Posterior vena cava (tissue), 2 donors: ENCODE results near the gene BCL11B. TPM values are rescaled to one million over a fixed set of nuclear protein-coding genes. Genes with fewer than 3 reads are reported as not detected.

ENCODE experiments used
- DNase-seq: peaks from one replicate; pipeline ENCODE4 v3.0.0-alpha.2; 2020; ENCODE audit warnings: low spot score
- intact Hi-C, 2 donors: fragments of 100-400 bp; cut with DNase I; formaldehyde crosslinking; loops; one replicate each; pipeline versions ENCODE4 v1.14.1 to v1.14.2; 2022 to 2023
- total RNA-seq, 2 donors: library from RNA; stranded (reverse); fragmentation: NEBNext Ultra II Directional; extraction: Animal tissue kit (Norgen Biotek cat#: 25700); gene quantifications; one replicate each; pipeline ENCODE4 v1.2.1, GENCODE V29; 2021
- donor health status: DM: yes; HTN: yes; CAD: no.
- donor health status: DM: yes; HTN: yes; CAD: no.

Gene BCL11B
- total RNA-seq, 2 donors from 2014 or later: 0.43 to 1.5 TPM

- DNase-seq: no peak
- intact Hi-C loops: no loop called here
Measured at GRCh38 chr14:99271221-99271941, 616 bp downstream of the BCL11B start.

DNA sequence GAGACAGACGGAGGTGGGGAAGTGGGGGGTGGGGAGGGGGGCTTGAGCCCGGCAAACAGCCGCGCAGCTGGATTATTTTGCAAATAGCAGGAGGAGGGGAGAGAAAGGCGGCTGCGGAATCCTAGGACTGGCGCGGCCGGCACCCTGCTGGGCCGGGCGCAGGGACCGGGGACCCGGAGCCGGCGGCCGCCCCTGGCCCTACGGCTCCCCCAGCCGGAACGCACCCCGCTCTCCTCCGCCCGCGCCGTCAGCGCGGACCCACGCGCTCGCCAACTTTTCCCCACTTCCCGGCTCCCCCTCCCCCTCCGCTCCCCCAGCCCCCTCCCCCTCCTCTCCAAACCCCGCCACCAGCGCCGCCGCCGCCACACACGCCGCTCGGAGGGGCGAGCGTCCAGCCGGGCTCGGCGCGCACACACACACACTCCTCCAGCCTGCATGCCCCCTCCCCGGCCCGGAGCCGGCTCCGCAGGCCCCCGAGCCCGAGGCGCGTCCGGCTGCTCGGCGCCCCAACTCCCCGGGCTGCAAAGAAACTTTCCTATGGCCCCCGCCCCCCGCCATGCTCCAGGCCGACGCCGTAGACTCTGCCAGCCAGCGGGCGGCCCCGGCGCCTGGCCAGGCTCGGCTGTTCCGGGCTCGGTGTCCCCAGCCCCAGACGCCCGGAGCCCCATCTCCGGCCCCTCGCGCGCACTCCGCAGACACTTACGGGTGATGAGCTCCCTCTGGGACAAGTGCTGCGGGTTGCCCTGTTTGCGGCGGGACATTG, 1.4 kb downstream of the BCL11B start:
- intact Hi-C loops: no loop called here
- DNase-seq: peak; percentile 76

DNA sequence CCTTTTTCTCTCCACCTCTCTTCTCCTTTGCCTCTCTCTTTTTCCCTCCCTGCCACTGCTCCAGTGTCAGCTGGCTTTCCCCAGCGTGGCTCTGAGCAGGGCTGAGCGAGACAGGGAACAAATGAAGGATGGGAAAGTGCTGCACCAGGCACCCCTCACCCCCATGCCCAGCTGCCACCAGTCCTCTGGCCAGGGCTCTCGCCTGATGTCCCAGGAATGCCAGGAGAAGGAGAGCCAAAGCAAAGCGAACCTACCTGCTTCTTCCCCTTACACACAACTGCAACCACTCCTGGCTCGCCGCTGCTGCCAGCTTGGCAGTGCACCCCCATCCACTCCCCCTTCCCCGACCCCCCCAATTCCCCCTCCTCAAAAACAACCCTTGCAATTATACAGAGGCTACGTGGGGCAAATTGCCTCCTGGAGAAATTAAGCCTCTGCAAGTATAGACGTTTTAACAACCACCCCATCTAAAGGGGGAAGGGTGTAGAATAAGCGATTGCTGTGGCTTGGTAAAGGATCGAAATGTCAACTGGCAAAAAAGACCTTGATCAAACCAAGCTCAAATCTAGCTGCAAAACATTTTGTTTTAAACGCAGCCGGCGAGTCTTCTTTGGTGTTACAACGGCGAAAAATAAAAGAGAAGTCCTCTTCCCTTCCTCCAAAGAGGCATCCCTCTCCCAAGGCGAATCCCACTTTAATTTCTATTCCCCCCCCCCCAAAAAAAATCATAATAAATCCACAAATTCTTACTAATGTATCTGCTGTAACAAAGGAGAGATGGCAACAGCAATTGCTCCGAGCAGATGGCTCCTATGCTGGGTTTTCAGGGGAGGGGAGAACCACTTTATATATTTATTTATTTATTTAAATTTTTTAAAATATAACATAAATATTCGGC, 2.9 kb downstream of the BCL11B start:
- DNase-seq: peak; percentile 1
- intact Hi-C loops: no loop called here

- intact Hi-C loops: no loop called here
- DNase-seq: no peak
Measured at GRCh38 chr14:99267837-99268781, 3.9 kb downstream of the BCL11B start.

DNA sequence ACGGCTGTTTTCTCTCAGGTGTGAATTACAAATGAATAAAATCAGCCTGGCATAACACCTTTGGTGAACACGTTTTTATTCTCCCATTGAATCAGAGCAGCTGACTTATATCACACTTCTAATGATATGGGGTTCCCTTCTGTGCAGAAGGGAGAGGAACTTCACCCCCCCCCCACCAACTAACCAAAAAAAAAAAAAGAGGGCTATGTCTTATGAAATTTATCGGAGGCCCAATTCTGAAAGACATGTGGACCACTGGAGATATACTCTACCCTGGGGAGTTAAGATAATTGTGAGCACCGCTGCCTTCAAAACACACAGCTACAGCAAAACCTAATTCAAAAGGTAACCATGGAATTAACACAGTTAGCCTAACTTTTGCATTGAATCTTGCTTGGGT, 4.6 kb downstream of the BCL11B start:
- intact Hi-C loops: no loop called here

DNA sequence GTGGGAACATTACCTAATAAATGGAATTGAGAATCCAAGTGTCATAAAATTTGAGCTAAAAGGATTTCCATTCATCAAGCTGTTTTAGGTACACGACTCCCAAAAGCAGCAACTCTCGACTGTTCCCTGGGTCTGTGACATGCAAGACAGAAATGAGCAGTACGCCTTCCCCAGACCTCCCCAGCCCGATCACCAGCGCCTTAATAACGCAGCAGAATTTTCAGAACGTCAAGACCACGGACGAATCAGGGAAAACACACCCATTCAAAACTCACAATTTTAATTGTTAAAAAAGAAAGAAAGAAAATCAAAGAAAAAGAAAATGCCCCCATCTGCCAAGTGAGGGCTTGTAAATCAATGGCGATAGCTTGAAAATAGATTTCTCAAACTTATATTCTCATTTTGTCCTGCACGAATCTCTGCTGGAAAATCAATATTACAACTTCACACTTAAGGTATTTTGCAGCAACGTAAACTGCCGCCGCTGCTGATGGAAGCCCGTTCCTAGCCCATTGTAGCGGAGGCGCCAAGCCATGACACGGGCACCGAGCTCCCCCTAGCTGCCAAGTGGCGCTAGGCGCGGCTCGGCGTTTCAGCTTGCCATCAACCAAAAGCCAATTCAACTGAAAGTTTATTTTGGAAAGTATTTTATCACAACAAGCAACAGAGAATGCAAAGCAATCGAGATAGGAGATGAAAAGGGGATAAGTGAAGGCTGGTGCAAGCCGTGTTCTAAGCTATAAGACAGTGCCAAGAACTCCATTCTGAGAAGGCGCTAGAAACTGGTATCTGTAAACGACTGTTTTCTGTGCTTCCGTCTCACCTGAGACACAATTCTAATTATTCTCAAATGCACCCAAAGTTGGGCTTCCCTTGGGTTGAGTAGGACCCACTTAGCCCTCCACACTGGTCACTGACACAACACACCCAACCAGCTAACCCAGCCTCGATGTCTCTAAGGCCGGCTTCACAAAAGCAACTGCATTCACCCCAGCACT, 5.5 kb downstream of the BCL11B start:
- intact Hi-C loops: no loop called here
- peak; percentile 93 for DNase-seq

More for the DNA sequence above, 4.6 kb downstream of the BCL11B start:
- no peak for DNase-seq

DNA sequence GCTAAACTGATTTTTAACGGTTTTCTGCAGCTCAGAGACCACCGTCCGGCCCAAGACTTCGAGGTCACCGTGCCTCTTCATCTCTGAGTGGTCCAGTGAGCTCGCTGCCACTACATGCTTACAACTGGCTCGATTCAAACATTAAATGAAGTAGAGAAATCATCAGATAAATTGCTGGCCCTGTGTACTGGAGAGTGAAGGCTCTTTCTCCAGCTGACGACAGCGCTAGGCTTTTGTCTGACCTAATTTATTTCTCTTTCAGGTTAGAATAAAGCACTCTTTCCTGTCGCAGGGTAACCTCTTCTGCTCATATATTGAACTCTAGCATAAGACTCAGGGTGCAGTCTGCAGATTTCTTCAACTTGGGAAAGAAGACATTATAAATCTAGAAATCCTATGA, 6.4 kb downstream of the BCL11B start:
- intact Hi-C loops: no loop called here
- no peak for DNase-seq

DNA sequence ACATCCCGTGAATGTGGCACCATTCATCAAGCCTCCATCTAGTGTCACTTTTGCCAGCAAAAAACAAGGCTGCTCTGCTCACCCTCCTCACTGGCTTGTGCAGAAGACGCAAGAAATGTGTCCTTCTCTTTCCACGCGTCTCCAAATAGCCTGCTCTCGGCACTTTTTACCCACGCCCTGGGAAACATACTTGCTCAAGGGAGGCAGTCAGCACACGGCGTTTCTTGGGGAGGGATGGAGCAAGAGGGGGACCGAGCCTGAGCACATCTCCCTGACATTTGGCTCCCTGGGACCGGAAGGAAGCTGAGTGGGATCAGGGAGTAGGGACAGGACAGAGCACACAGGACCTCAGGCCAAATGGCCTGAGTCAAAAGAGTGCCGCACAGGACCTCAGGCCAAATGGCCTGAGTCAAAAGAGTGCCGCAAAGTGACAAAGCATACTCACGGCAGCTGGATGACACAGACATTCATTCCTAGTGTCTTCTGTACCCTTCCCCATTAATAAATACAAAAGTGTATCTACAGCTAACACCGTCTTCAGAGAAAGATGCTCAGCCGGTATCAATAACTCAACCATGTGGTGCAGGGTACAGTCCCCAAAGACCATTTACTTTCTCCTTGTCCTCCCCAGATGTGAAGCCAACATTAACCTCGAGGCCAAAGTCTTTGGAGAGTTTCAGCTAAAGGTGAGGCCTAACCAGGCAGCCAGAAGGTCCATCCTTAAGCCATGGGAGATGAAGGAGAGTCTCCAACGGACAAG, 7.1 kb downstream of the BCL11B start:
- DNase-seq: no peak
- intact Hi-C loops: no loop called here

- intact Hi-C loops: no loop called here
Measured at GRCh38 chr14:99263564-99264330, 8.2 kb downstream of the BCL11B start.

GRCh38 chr14:99262977-99263448, 9.0 kb downstream of the BCL11B start:
- no peak for DNase-seq
- intact Hi-C loops: no loop called here

More at GRCh38 chr14:99263564-99264330, 8.2 kb downstream of the BCL11B start:
- no peak for DNase-seq

- no peak for DNase-seq
- intact Hi-C loops: no loop called here
Measured at GRCh38 chr14:99261912-99262787, 9.8 kb downstream of the BCL11B start.

DNA sequence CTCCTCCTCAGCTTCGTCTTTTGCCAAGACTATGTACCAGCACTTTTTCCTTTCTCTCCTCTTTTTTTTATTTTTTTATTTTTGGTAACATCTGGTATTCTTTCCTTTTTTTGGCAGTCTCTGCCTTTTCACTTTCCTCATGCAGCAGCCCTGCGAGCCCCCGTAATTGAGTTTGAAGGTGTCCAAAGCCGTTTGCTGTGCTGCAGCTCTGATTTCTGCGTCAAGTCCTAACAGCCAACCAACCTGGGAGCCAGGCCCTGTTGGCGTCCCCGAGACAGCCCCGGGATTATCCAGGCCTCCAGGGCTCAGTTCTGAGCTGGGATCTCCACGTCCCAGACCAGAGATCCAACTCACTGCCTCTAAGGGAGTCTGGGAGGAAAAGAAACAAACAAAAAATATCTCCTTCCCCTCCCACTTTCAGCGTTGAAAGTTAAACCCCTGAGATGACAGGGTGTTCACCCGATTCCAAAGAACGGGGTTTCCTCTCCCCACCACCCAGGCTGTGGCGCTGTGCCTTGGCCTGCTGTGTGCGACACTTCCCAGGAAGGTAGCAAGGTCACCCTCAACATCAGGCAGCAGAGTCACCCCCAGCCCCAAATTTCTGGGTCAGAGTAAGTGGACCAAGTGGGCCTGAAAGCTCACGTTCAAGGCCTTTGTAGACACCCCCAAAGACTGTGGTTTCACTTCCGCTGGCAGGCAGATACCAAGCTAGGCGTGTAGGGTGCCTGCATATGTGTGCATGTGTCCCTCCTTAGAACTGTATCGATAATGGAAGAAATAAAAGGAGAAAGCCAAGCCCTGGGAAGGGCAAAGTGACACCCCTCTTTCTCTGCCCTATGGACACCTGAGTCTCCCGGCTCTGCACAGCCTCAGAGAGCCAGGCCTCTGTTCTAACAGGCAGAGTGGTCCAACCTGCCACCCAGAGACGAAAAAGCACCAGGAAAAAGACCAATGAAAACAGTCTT, 11.1 kb downstream of the BCL11B start:
- intact Hi-C loops: no loop called here
- no peak for DNase-seq

- no peak for DNase-seq
- intact Hi-C loops: no loop called here
Measured at GRCh38 chr14:99260116-99260515, 11.9 kb downstream of the BCL11B start.
